Right atrium auricular region (tissue), 2 donors: ENCODE measurements around the gene DROSHA. TPM values are rescaled to one million over a fixed set of nuclear protein-coding genes. Genes with fewer than 3 reads are reported as not detected.

Experiments used
- DNase-seq: peaks from one replicate; pipeline ENCODE4 v3.0.0-alpha.2; 2019; ENCODE audit warnings: low spot score
- H3K27ac ChIP-seq, 2 donors: fragments of 200-600 bp; sonication (generic); 1 replicate in 1 of 2; 2 replicates in 1 of 2; pipeline ENCODE4 v1.5.1; 2016 to 2019
- H3K27me3 ChIP-seq, 2 donors: fragments of 200-600 bp; sonication (generic); one replicate each; pipeline versions ENCODE4 v1.5.1 to v1.6.0; 2017 to 2019
- H3K36me3 ChIP-seq: fragments of 200-600 bp; sonication (generic); one replicate; pipeline ENCODE4 v1.5.1; 2016
- H3K4me1 ChIP-seq, 2 donors: fragments of 200-600 bp; sonication (generic); one replicate each; pipeline versions ENCODE4 v1.5.1 to v1.6.0; 2017 to 2019
- H3K4me3 ChIP-seq, 2 donors: fragments of 200-600 bp; sonication (generic); 1 replicate in 1 of 2; 2 replicates in 1 of 2; pipeline ENCODE4 v1.5.1; 2017 to 2019; ENCODE audit warnings: mild to moderate bottlenecking in 1 of 2, moderate library complexity in 1 of 2
- H3K9me3 ChIP-seq, 2 donors: fragments of 200-600 bp; sonication (generic); one replicate each; pipeline ENCODE4 v1.5.1; 2019
- CTCF ChIP-seq, 2 donors: fragments of 200-600 bp; sonication (generic); IDR thresholded peaks; one replicate each; pipeline ENCODE4 v1.5.1; 2019; ENCODE audit warnings: antibody characterized with exemption in 2 of 2
- total RNA-seq, 2 donors: library from RNA; depleted of rRNA; stranded (reverse); fragments of >200 nt; gene quantifications; one replicate each; pipeline ENCODE4 v1.1.0, GENCODE V29; 2016

The DROSHA gene
- total RNA-seq, 2 donors from 2014 or later: 27.3 to 28.5 TPM

GRCh38 chr5:31383734-31384133, 148.2 kb downstream of the DROSHA start:
- Histone ChIP-seq H3K4me3 (no peak overlapping the region), H3K36me3 (no peaks in the 10 kb centered on the region), H3K4me1 (no peaks in the 10 kb centered on the region), H3K27ac (no peak overlapping the region), H3K27me3 (no peaks in the 10 kb centered on the region), H3K9me3 (peaks cover 0 to 3% of the 10 kb centered on the region in 2 donors)
- TF ChIP-seq CTCF (IDR thresholded peaks at IDR 0.05): no peak
- no peak for DNase-seq

- Histone ChIP-seq H3K4me3 (no peak overlapping the region), H3K36me3 (no peaks in the 10 kb centered on the region), H3K4me1 (no peaks in the 10 kb centered on the region), H3K9me3 (no peaks in the 10 kb centered on the region), H3K27ac (no peak overlapping the region), H3K27me3 (no peaks in the 10 kb centered on the region)
- no peak for TF ChIP-seq CTCF (IDR thresholded peaks at IDR 0.05)
- no peak for DNase-seq
These were observed 149.6 kb downstream of the DROSHA start for GRCh38 chr5:31382051-31382878.

GRCh38 chr5:31381299-31381698, 150.6 kb downstream of the DROSHA start:
- Histone ChIP-seq H3K27me3 (no peaks in the 10 kb centered on the region), H3K4me3 (no peak overlapping the region), H3K36me3 (no peaks in the 10 kb centered on the region), H3K9me3 (no peaks in the 10 kb centered on the region), H3K27ac (no peak overlapping the region), H3K4me1 (no peaks in the 10 kb centered on the region)
- no peak for TF ChIP-seq CTCF (IDR thresholded peaks at IDR 0.05)
- no peak for DNase-seq

- H3K9me3 ChIP-seq: no peaks in the 10 kb centered on the region
- no peaks in the 10 kb centered on the region for H3K27me3 ChIP-seq
- no peak for TF ChIP-seq CTCF (IDR thresholded peaks at IDR 0.05)
- H3K4me1 ChIP-seq: no peaks in the 10 kb centered on the region
- DNase-seq: no peak
- H3K4me3 ChIP-seq: no peak overlapping the region
- H3K27ac ChIP-seq: no peak overlapping the region
- H3K36me3 ChIP-seq: no peaks in the 10 kb centered on the region
These were observed 151.8 kb downstream of the DROSHA start for GRCh38 chr5:31380049-31380448.

GRCh38 chr5:31378838-31379237, 153.1 kb downstream of the DROSHA start:
- no peak overlapping the region for H3K4me3 ChIP-seq
- no peaks in the 10 kb centered on the region for H3K9me3 ChIP-seq
- no peak for DNase-seq
- TF ChIP-seq CTCF (IDR thresholded peaks at IDR 0.05): no peak
- no peaks in the 10 kb centered on the region for H3K4me1 ChIP-seq
- no peak overlapping the region for H3K27ac ChIP-seq
- H3K27me3 ChIP-seq: no peaks in the 10 kb centered on the region
- no peaks in the 10 kb centered on the region for H3K36me3 ChIP-seq

- H3K27me3 ChIP-seq: no peaks in the 10 kb centered on the region
- H3K4me3 ChIP-seq: no peak overlapping the region
- H3K27ac ChIP-seq: no peak overlapping the region
- H3K36me3 ChIP-seq: no peaks in the 10 kb centered on the region
- no peaks in the 10 kb centered on the region for H3K4me1 ChIP-seq
- no peaks in the 10 kb centered on the region for H3K9me3 ChIP-seq
- no peak for TF ChIP-seq CTCF (IDR thresholded peaks at IDR 0.05)
- no peak for DNase-seq
These were observed 153.8 kb downstream of the DROSHA start for GRCh38 chr5:31378136-31378535.
